PFSK-1 (cell line): ENCODE results near the gene XRCC4.

Experiments used
- FOXP2 ChIP-seq: optimal IDR thresholded peaks from 2 replicates; pipeline ENCODE3; 2011; ENCODE audit warnings: borderline replicate concordance, control low read depth, inconsistent platforms; ENCODE audit not compliant: insufficient read depth; ENCODE audit errors: extremely low read length, extremely low read depth
- POLR2AphosphoS5 ChIP-seq: IDR thresholded peaks from 2 replicates; pipeline ENCODE4 v1.6.1; 2012; ENCODE audit warnings: low read depth, mild to moderate bottlenecking, control low read depth, low read length, moderate library complexity
- REST ChIP-seq, 2 experiments: IDR thresholded peaks; 2 replicates each; pipeline versions ENCODE4 v1.6.1 to v1.8.0; 2011 to 2012; ENCODE audit warnings: low read depth in 2 of 2, low read length in 2 of 2, control low read depth in 1 of 2, inconsistent platforms in 1 of 2, mild to moderate bottlenecking in 1 of 2, moderate library complexity in 1 of 2; ENCODE audit not compliant: insufficient read depth in 1 of 2
- SIN3A ChIP-seq: IDR thresholded peaks from 2 replicates; pipeline ENCODE4 v1.6.1; 2012; ENCODE audit warnings: mild to moderate bottlenecking, low read length, moderate library complexity, borderline replicate concordance; ENCODE audit not compliant: insufficient read depth
- TAF1 ChIP-seq: IDR thresholded peaks from 2 replicates; pipeline ENCODE4 v1.6.1; 2012; ENCODE audit warnings: low read length, control low read depth, borderline replicate concordance; ENCODE audit not compliant: insufficient read depth

XRCC4 gene

GRCh38 chr5:83270311-83270710, 193.0 kb downstream of the XRCC4 start:
- TF ChIP-seq FOXP2: no peak
- TF ChIP-seq REST (IDR thresholded peaks at IDR 0.05; ENCODE audit: insufficient read depth in 1 of 2, low read depth in 2 of 2, low read length in 2 of 2): no peak
- no peak for TF ChIP-seq TAF1
- TF ChIP-seq SIN3A: no peak
- no peak for TF ChIP-seq POLR2AphosphoS5

- TF ChIP-seq FOXP2: no peak
- TF ChIP-seq POLR2AphosphoS5: no peak
- no peak for TF ChIP-seq REST (IDR thresholded peaks at IDR 0.05; ENCODE audit: insufficient read depth in 1 of 2, low read depth in 2 of 2, low read length in 2 of 2)
- TF ChIP-seq TAF1: no peak
- TF ChIP-seq SIN3A: no peak
These were observed 199.8 kb downstream of the XRCC4 start for GRCh38 chr5:83277154-83277553.

- TF ChIP-seq TAF1 (no peak), REST (IDR thresholded peaks at IDR 0.05; ENCODE audit: insufficient read depth in 1 of 2, low read depth in 2 of 2, low read length in 2 of 2) (no peak), FOXP2 (no peak), POLR2AphosphoS5 (no peak), SIN3A (no peak)
These were observed 200.6 kb downstream of the XRCC4 start for GRCh38 chr5:83277953-83278352.

- TF ChIP-seq POLR2AphosphoS5 (no peak), FOXP2 (no peak), REST (IDR thresholded peaks at IDR 0.05; ENCODE audit: insufficient read depth in 1 of 2, low read depth in 2 of 2, low read length in 2 of 2) (no peak), TAF1 (no peak), SIN3A (no peak)
These were observed 203.8 kb downstream of the XRCC4 start for GRCh38 chr5:83281176-83281575.

GRCh38 chr5:83281658-83282057, 204.3 kb downstream of the XRCC4 start:
- TF ChIP-seq SIN3A (no peak), REST (IDR thresholded peaks at IDR 0.05; ENCODE audit: insufficient read depth in 1 of 2, low read depth in 2 of 2, low read length in 2 of 2) (no peak), POLR2AphosphoS5 (no peak), TAF1 (no peak), FOXP2 (no peak)
